Activated B cell treated with CpG ODN at 0.5 μM for 24 hours (primary cell): ENCODE data around the gene KRTAP9-9. TPM values are rescaled to one million over a fixed set of nuclear protein-coding genes. Genes with fewer than 3 reads are reported as not detected.
"Not testable (repeated sequence)": the region's sequence is repeated elsewhere in the genome, so short reads cannot be mapped to it uniquely, and the experiment has no call there.

Source experiments
- ATAC-seq: fragments of 200-7000 bp; cut with Tn5 transposase; one replicate; pipeline ENCODE4 v1.10.0; 2021; ENCODE audit warnings: low read depth, mild to moderate bottlenecking, moderate library complexity
- CTCF ChIA-PET: fragments of 350-600 bp; sonication (Branson Sonifier 250); formaldehyde crosslinking; loops from one replicate; lab custom pipeline; 2021; ENCODE audit warnings: antibody characterized with exemption; lab: Charles Lee
- POLR2A ChIA-PET: fragments of 350-600 bp; sonication (Branson Sonifier 250); formaldehyde crosslinking; loops from one replicate; lab custom pipeline; 2021; ENCODE audit warnings: antibody characterized with exemption; lab: Charles Lee
- DNase-seq: peaks from one replicate; pipeline ENCODE4 v3.0.0; 2022
- H3K27ac Mint-ChIP-seq: one replicate; pipeline ENCODE4 v1.8.0; 2020; ENCODE audit warnings: mixed read lengths
- H3K27me3 Mint-ChIP-seq: one replicate; pipeline ENCODE4 v1.8.0; 2021; ENCODE audit warnings: mixed read lengths
- H3K36me3 Mint-ChIP-seq: one replicate; pipeline ENCODE4 v1.8.0; 2021; ENCODE audit warnings: low read depth, mixed read lengths
- H3K4me1 Mint-ChIP-seq: one replicate; pipeline ENCODE4 v1.8.0; 2021; ENCODE audit warnings: mixed read lengths
- H3K4me3 Mint-ChIP-seq: one replicate; pipeline ENCODE4 v1.8.0; 2020; ENCODE audit warnings: mild to moderate bottlenecking, mixed read lengths
- H3K9me3 Mint-ChIP-seq: one replicate; pipeline ENCODE4 v1.8.0; 2020; ENCODE audit warnings: mixed read lengths
- CTCF ChIP-seq: fragments of 200-600 bp; IDR thresholded peaks from one replicate; pipeline ENCODE4 v1.8.0; 2022; ENCODE audit warnings: antibody characterized with exemption, mild to moderate bottlenecking
- intact Hi-C: fragments of 100-400 bp; cut with micrococcal nuclease; formaldehyde crosslinking; loops from one replicate; pipeline ENCODE4 v1.15.1; 2024
- total RNA-seq: library from RNA; stranded (reverse); gene quantifications from 2 replicates; pipeline ENCODE4 v1.2.3, GENCODE V29; 2022

KRTAP9-9 gene
- total RNA-seq, 1 donor from 2014 or later = not detected

GRCh38 chr17:41249637-41250240 is 5.4 kb upstream of the KRTAP9-9 start, which contains the start of gene KRTAP9-4:
KRTAP9-4 (plus strand) TSS chr17:41249687; CDS start chr17:41249721, 34 bp downstream.
- H3K4me1 Mint-ChIP-seq, H3K27me3 Mint-ChIP-seq, H3K27ac Mint-ChIP-seq, CTCF ChIA-PET, ATAC-seq, POLR2A ChIA-PET, H3K9me3 Mint-ChIP-seq, DNase-seq, H3K4me3 Mint-ChIP-seq, H3K36me3 Mint-ChIP-seq: not testable (repeated sequence)
- intact Hi-C loops = loop anchor here (2.0 kb wide), 1 partner anchor 67 kb away; no protein-coding TSS in a partner anchor

DNA sequence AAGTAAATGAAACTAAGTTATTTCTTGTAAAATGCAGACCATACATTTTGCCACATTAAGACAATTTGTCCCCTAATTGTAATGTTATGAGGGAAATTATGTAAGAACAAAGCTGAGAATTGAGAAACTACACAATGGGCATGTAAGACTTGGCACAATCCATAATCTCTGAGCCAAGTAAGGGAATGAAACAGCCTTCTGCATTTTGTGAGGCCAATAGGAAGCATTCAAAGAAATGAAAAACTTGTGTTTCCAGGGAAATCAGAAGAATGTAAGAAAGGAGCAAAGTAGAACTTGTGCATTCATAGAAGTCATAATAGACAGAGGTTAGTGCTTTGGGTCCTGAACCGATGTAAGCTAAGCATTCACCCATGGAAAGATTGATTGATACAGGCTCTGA is 3.9 kb upstream of the KRTAP9-9 start:
- intact Hi-C loops = no loop called here
- no peak overlapping the region for H3K4me3 Mint-ChIP-seq
- no peaks in the 10 kb centered on the region for H3K36me3 Mint-ChIP-seq
- TF ChIP-seq CTCF = no peak
- DNase-seq = no peak
- no peaks in the 10 kb centered on the region for H3K9me3 Mint-ChIP-seq
- H3K4me1 Mint-ChIP-seq = no peaks in the 10 kb centered on the region
- H3K27ac Mint-ChIP-seq = no peak overlapping the region
- peaks cover 12% of the 10 kb centered on the region for H3K27me3 Mint-ChIP-seq
- ChIA-PET CTCF (no interaction called here), POLR2A (no interaction called here)
- no peak for ATAC-seq

- no peak for TF ChIP-seq CTCF
- Mint-ChIP-seq H3K36me3 (no peaks in the 10 kb centered on the region), H3K9me3 (no peaks in the 10 kb centered on the region), H3K4me1 (no peaks in the 10 kb centered on the region), H3K27ac (no peak overlapping the region), H3K27me3 (peaks cover 40% of the 10 kb centered on the region), H3K4me3 (no peak overlapping the region)
- DNase-seq (no peak), ATAC-seq (no peak)
- ChIA-PET CTCF (no interaction called here), POLR2A (no interaction called here)
- intact Hi-C loops = no loop called here
These were observed 323 bp upstream of the KRTAP9-9 start for GRCh38 chr17:41254861-41255260.

GRCh38 chr17:41256291-41256685 is 1.1 kb downstream of the KRTAP9-9 start:
- Mint-ChIP-seq H3K9me3 (no peaks in the 10 kb centered on the region), H3K4me3 (no peak overlapping the region), H3K27me3 (peaks cover 49% of the 10 kb centered on the region), H3K36me3 (no peaks in the 10 kb centered on the region), H3K4me1 (no peaks in the 10 kb centered on the region), H3K27ac (no peak overlapping the region)
- no peak for TF ChIP-seq CTCF
- POLR2A ChIA-PET = no interaction called here
- intact Hi-C loops = no loop called here
- CTCF ChIA-PET = no interaction called here
- DNase-seq (no peak), ATAC-seq (no peak)

- Mint-ChIP-seq H3K4me1 (no peaks in the 10 kb centered on the region), H3K9me3 (no peaks in the 10 kb centered on the region), H3K36me3 (no peaks in the 10 kb centered on the region), H3K4me3 (no peak overlapping the region), H3K27me3 (peaks cover 49% of the 10 kb centered on the region), H3K27ac (no peak overlapping the region)
- no peak for TF ChIP-seq CTCF
- intact Hi-C loops = no loop called here
- ATAC-seq (no peak), DNase-seq (no peak)
- ChIA-PET POLR2A (no interaction called here), CTCF (no interaction called here)
These were observed 3.2 kb downstream of the KRTAP9-9 start for GRCh38 chr17:41258406-41258805.

GRCh38 chr17:41263212-41263611 is 8.0 kb downstream of the KRTAP9-9 start:
- ATAC-seq = no peak
- TF ChIP-seq CTCF = no peak
- intact Hi-C loops = no loop called here
- no peak for DNase-seq
- no peaks in the 10 kb centered on the region for H3K9me3 Mint-ChIP-seq
- peaks cover 38% of the 10 kb centered on the region for H3K27me3 Mint-ChIP-seq
- no peaks in the 10 kb centered on the region for H3K36me3 Mint-ChIP-seq
- H3K4me1 Mint-ChIP-seq = no peaks in the 10 kb centered on the region
- no peak overlapping the region for H3K4me3 Mint-ChIP-seq
- POLR2A ChIA-PET = no interaction called here
- CTCF ChIA-PET = no interaction called here
- H3K27ac Mint-ChIP-seq = no peak overlapping the region
